OCI-LY7 (cell line): ENCODE measurements around the gene CEP63. TPM values are rescaled to one million over a fixed set of nuclear protein-coding genes. Genes with fewer than 3 reads are reported as not detected.

Experiments used
- BruUV-seq: library from RNA; stranded (reverse); fragments of 400-500 nt; replicated peaks from 2 replicates; lab custom pipeline; 2021; lab: Mats Ljungman, UMichigan
- CTCF ChIA-PET: fragments of 300-600 bp; sonication (Branson Sonifier 250); formaldehyde crosslinking; loops from one replicate; lab custom pipeline; 2022; ENCODE audit warnings: antibody characterized with exemption; ENCODE audit not compliant: unreplicated experiment; lab: Charles Lee
- POLR2A ChIA-PET: fragments of 300-600 bp; sonication (Branson Sonifier 250); formaldehyde crosslinking; loops from one replicate; lab custom pipeline; 2022; ENCODE audit warnings: antibody characterized with exemption; lab: Charles Lee
- DNase-seq: peaks from one replicate; pipeline ENCODE4 v3.0.0-alpha.2; 2015; ENCODE audit warnings: low spot score
- H2AFZ ChIP-seq: fragments of 200-600 bp; sonication (generic), shearing (Covaris generic); 2 replicates; pipeline ENCODE4 v1.6.1; 2014; ENCODE audit warnings: mild to moderate bottlenecking, antibody characterized with exemption, low read length, moderate library complexity
- H3K27ac ChIP-seq: fragments of 200-600 bp; sonication (generic); 2 replicates; pipeline ENCODE4 v1.5.1; 2014; ENCODE audit warnings: mixed run types, low read depth, mild to moderate bottlenecking, moderate library complexity, low read length, inconsistent platforms; ENCODE audit not compliant: poor library complexity, severe bottlenecking
- H3K36me3 ChIP-seq: fragments of 200-600 bp; sonication (generic); 2 replicates; pipeline ENCODE4 v1.6.1; 2014; ENCODE audit warnings: mild to moderate bottlenecking, antibody characterized with exemption, low read length, moderate library complexity, mixed read lengths; ENCODE audit not compliant: insufficient read depth
- H3K4me1 ChIP-seq: fragments of 200-600 bp; sonication (generic); 2 replicates; pipeline ENCODE4 v1.5.1; 2014; ENCODE audit warnings: mild to moderate bottlenecking, low read length; ENCODE audit not compliant: insufficient read depth, poor library complexity, severe bottlenecking
- H3K4me2 ChIP-seq: fragments of 200-600 bp; sonication (generic); 2 replicates; pipeline ENCODE4 v1.6.1; 2014; ENCODE audit warnings: mild to moderate bottlenecking, low read length
- H3K4me3 ChIP-seq: fragments of 200-600 bp; sonication (generic); 2 replicates; pipeline ENCODE4 v1.5.1; 2014; ENCODE audit warnings: mild to moderate bottlenecking, low read depth, low read length; ENCODE audit not compliant: poor library complexity, severe bottlenecking
- H3K79me2 ChIP-seq: fragments of 200-600 bp; sonication (generic); 2 replicates; pipeline ENCODE4 v1.6.1; 2016; ENCODE audit warnings: low read depth, mild to moderate bottlenecking, low read length, moderate library complexity, mixed read lengths; ENCODE audit not compliant: insufficient read depth
- H3K9me2 ChIP-seq: fragments of 200-600 bp; sonication (generic); 2 replicates; pipeline ENCODE4 v1.6.1; 2016; ENCODE audit warnings: mild to moderate bottlenecking, low read length, mixed read lengths; ENCODE audit not compliant: insufficient read depth
- H3K9me3 ChIP-seq: fragments of 200-600 bp; sonication (generic); 2 replicates; pipeline ENCODE4 v1.6.1; 2014; ENCODE audit warnings: mild to moderate bottlenecking, mixed run types, low read length, mixed read lengths
- H4K20me1 ChIP-seq: fragments of 200-600 bp; sonication (generic); 2 replicates; pipeline ENCODE4 v1.6.1; 2014; ENCODE audit warnings: mild to moderate bottlenecking, antibody characterized with exemption, low read length, moderate library complexity, mixed read lengths; ENCODE audit not compliant: insufficient read depth
- EZH2phosphoT487 ChIP-seq: fragments of 200-600 bp; sonication (generic); IDR thresholded peaks from 2 replicates; pipeline ENCODE4 v1.6.1; 2018; ENCODE audit warnings: low read depth, borderline replicate concordance, mild to moderate bottlenecking, mixed run types, antibody characterized with exemption, low read length, moderate library complexity, mixed read lengths
- intact Hi-C: fragments of 100-400 bp; cut with micrococcal nuclease; formaldehyde crosslinking; loops from one replicate; pipeline ENCODE4 v1.10.0; 2022; ENCODE audit not compliant: unreplicated experiment
- total RNA-seq, 2 experiments: library from RNA; depleted of rRNA in 1 of 2; stranded (reverse); fragments of >200 nt in 1 of 2; shearing (Covaris generic) in 1 of 2; gene quantifications; 2 replicates each; pipeline ENCODE4 v1.2.3, GENCODE V29; 2014 to 2022
- TF ChIP-seq, protein P1 (sequence below): fragments of 200-600 bp; sonication (generic); conservative IDR thresholded peaks from 2 replicates; pipeline ENCODE4 v1.5.1; 2014; ENCODE audit warnings: mild to moderate bottlenecking, antibody characterized with exemption, low read length, moderate library complexity, mixed read lengths

CEP63 gene
- total RNA-seq, 2 experiments from 2014 or later = 42.8 to 45.7 TPM

DNA sequence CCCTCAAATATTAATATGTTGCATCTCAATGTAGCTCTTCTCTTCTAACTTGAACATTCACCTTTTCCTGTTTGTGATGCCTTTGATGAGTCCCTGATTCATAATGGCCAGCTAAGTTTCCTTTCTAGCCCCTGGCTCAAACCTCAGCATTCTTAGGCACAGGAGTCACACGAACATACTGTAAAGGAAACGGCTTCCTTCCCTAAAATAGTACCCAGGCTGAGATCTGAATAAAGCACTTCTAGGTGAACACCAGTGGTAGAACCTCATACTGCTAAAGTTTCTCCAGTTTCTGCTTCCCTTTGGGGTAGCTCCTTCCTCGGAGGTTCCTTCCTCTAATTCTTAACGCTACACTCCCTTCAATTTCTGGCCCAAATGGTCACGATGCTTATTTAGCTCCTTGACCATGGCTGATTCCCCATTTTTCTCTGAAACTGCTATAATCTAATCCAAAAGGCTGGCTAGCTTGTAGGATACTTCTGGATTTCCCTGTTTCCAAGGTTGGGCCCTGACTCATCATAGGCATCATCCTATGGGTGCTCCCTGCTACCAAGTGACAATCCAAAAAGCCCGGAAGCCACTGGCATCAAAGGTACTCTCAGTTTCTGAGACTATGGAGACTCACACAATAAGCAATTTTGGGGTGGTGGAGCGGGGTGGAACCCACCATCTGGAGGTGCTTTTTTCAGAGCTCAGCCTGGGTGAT, 2.5 kb upstream of the CEP63 start:
- H2AFZ ChIP-seq = no peak overlapping the region
- no TSS peak for BruUV-seq
- H4K20me1 ChIP-seq = no peaks in the 10 kb centered on the region
- H3K36me3 ChIP-seq = peaks cover 65% of the 10 kb centered on the region
- TF ChIP-seq, protein P1, sequence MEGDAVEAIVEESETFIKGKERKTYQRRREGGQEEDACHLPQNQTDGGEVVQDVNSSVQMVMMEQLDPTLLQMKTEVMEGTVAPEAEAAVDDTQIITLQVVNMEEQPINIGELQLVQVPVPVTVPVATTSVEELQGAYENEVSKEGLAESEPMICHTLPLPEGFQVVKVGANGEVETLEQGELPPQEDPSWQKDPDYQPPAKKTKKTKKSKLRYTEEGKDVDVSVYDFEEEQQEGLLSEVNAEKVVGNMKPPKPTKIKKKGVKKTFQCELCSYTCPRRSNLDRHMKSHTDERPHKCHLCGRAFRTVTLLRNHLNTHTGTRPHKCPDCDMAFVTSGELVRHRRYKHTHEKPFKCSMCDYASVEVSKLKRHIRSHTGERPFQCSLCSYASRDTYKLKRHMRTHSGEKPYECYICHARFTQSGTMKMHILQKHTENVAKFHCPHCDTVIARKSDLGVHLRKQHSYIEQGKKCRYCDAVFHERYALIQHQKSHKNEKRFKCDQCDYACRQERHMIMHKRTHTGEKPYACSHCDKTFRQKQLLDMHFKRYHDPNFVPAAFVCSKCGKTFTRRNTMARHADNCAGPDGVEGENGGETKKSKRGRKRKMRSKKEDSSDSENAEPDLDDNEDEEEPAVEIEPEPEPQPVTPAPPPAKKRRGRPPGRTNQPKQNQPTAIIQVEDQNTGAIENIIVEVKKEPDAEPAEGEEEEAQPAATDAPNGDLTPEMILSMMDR = no peak
- TF ChIP-seq EZH2phosphoT487 = no peak
- H3K9me2 ChIP-seq = no peaks in the 10 kb centered on the region
- H3K4me2 ChIP-seq = peak overlapping the region; percentile 94
- peaks cover 23% of the 10 kb centered on the region for H3K4me1 ChIP-seq
- no peaks in the 10 kb centered on the region for H3K9me3 ChIP-seq
- intact Hi-C loops = loop anchor here (10.0 kb wide), 1 partner anchor 819 kb away; the partner anchor contains the start of gene TOPBP1
- CTCF ChIA-PET = no interaction called here
- peak overlapping the region; percentile 81 for H3K4me3 ChIP-seq
- no peak overlapping the region for H3K27ac ChIP-seq
- DNase-seq = no peak
- POLR2A ChIA-PET = interaction anchor here (0.7 to 1.3 kb wide), 5 partner anchors 9 to 180 kb away, joined by 3 to 9 read pairs (median 5); no protein-coding TSS in a partner anchor
- peaks cover 48% of the 10 kb centered on the region for H3K79me2 ChIP-seq

DNA sequence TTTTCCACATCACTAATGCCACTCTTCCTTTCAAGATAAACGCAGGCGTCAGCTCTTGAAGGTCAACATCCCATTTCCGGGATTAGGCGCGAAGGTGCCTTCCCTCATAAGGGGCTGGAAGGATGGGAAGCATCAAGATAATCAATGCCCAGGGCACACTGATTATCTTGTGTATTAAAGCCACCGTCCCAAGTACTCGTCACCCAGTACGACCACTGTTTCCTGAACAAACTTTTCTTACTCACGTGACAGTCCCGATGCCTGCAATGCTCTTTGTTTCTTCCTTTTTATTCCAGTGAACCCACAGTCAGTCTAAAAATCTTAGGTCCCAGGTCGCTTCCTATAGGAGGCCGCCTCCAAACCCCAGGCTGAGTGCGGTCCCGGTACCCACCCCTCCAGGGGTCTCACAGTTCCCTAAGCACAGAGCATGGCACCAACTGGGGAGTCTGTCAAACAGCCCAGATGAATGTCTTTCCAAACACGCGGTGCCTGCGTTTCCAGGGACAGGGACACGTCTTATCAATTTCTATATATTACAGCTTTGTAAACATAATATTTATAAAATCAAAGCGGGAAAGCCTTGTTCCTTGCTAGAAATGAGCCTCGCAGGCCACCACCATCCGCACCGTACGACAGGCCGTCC, 661 bp upstream of the CEP63 start:
- H3K79me2 ChIP-seq = peaks cover 60% of the 10 kb centered on the region
- CTCF ChIA-PET = interaction anchor here (1.0 kb wide), 1 partner anchor 913 kb away, joined by 3 read pairs; no protein-coding TSS in a partner anchor
- BruUV-seq = TSS peak; percentile 72

More for the DNA sequence above, 661 bp upstream of the CEP63 start:
- Histone ChIP-seq H3K4me1 (peaks cover 23% of the 10 kb centered on the region), H4K20me1 (no peaks in the 10 kb centered on the region), H3K9me2 (no peaks in the 10 kb centered on the region), H3K9me3 (no peaks in the 10 kb centered on the region), H2AFZ (peak overlapping the region; percentile 64), H3K36me3 (peaks cover 46% of the 10 kb centered on the region), H3K4me3 (peak overlapping the region; percentile 81), H3K4me2 (peak overlapping the region; percentile 94), H3K27ac (peak overlapping the region; percentile 83)
- no peak for TF ChIP-seq EZH2phosphoT487
- TF ChIP-seq, protein P1 = no peak
- intact Hi-C loops = loop anchor here (5.0 to 10.0 kb wide), 3 partner anchors 678 to 1763 kb away; partner anchors contain the start of genes NPHP3, SRPRB and TOPBP1
- DNase-seq = no peak
- POLR2A ChIA-PET = interaction anchor here (1.1 to 2.5 kb wide), 3 partner anchors 8 to 248 kb away, joined by 3 to 11 read pairs (median 6); no protein-coding TSS in a partner anchor
